Osteocyte (in vitro differentiated cells): Measurements from ENCODE around the gene ZNF273. TPM values are rescaled to one million over a fixed set of nuclear protein-coding genes. Genes with fewer than 3 reads are reported as not detected.
"Not testable (repeated sequence)": the region's sequence is repeated elsewhere in the genome, so short reads cannot be mapped to it uniquely, and the experiment has no call there.

Source experiments
- DNase-seq: peaks from one replicate; pipeline ENCODE4 v3.0.0; 2021; ENCODE audit warnings: mixed read lengths; ENCODE audit not compliant: unreplicated experiment; ENCODE audit errors: extremely low spot score
- H3K27ac Mint-ChIP-seq: one replicate; pipeline ENCODE4 v1.8.0; 2021; ENCODE audit warnings: mild to moderate bottlenecking, mixed read lengths; ENCODE audit not compliant: unreplicated experiment
- H3K27me3 Mint-ChIP-seq: one replicate; pipeline ENCODE4 v1.8.0; 2021; ENCODE audit warnings: mixed read lengths; ENCODE audit not compliant: unreplicated experiment
- H3K36me3 Mint-ChIP-seq: one replicate; pipeline ENCODE4 v1.8.0; 2021; ENCODE audit warnings: mixed read lengths; ENCODE audit not compliant: unreplicated experiment
- H3K4me1 Mint-ChIP-seq: one replicate; pipeline ENCODE4 v1.8.0; 2021; ENCODE audit warnings: mixed read lengths; ENCODE audit not compliant: unreplicated experiment
- H3K4me3 Mint-ChIP-seq: one replicate; pipeline ENCODE4 v1.8.0; 2021; ENCODE audit warnings: mild to moderate bottlenecking, moderate library complexity, mixed read lengths; ENCODE audit not compliant: unreplicated experiment
- H3K9me3 Mint-ChIP-seq: one replicate; pipeline ENCODE4 v1.8.0; 2021; ENCODE audit warnings: mixed read lengths; ENCODE audit not compliant: unreplicated experiment
- CTCF ChIP-seq: fragments of 200-600 bp; sonication (generic); IDR thresholded peaks from 2 replicates; pipeline ENCODE4 v1.5.0; 2021; ENCODE audit warnings: antibody characterized with exemption, mild to moderate bottlenecking, moderate library complexity
- total RNA-seq: library from RNA; stranded (reverse); gene quantifications from 2 replicates; pipeline ENCODE4 v1.2.1, GENCODE V29; 2021

ZNF273 gene
- total RNA-seq, 1 donor from 2014 or later, result 1.8 TPM

GRCh38 chr7:64947252-64948000, 44.4 kb downstream of the ZNF273 start:
- Mint-ChIP-seq H3K36me3 (no peaks in the 10 kb centered on the region), H3K27me3 (peaks cover 40% of the 10 kb centered on the region), H3K4me1 (peaks cover 7% of the 10 kb centered on the region), H3K4me3 (peak overlapping the region; percentile 38), H3K27ac (no peak overlapping the region), H3K9me3 (no peaks in the 10 kb centered on the region)
- DNase-seq, result no peak
- TF ChIP-seq CTCF, result no peak

- not testable (repeated sequence) for DNase-seq, H3K27ac Mint-ChIP-seq, H3K4me1 Mint-ChIP-seq, H3K9me3 Mint-ChIP-seq, H3K36me3 Mint-ChIP-seq, H3K4me3 Mint-ChIP-seq
- peaks cover 40% of the 10 kb centered on the region for H3K27me3 Mint-ChIP-seq
These were observed 45.7 kb downstream of the ZNF273 start for GRCh38 chr7:64948774-64949173.

- not testable (repeated sequence) for H3K27ac Mint-ChIP-seq
These were observed 47.6 kb downstream of the ZNF273 start for GRCh38 chr7:64950673-64951072.

GRCh38 chr7:64951250-64951848, 48.3 kb downstream of the ZNF273 start:
- peaks cover 3% of the 10 kb centered on the region for H3K9me3 Mint-ChIP-seq

More at GRCh38 chr7:64950673-64951072, 47.6 kb downstream of the ZNF273 start:
- H3K4me3 Mint-ChIP-seq, H3K4me1 Mint-ChIP-seq, H3K9me3 Mint-ChIP-seq, DNase-seq, H3K36me3 Mint-ChIP-seq: not testable (repeated sequence)
- peaks cover 36% of the 10 kb centered on the region for H3K27me3 Mint-ChIP-seq

GRCh38 chr7:64959072-64959747, 56.1 kb downstream of the ZNF273 start:
- no peaks in the 10 kb centered on the region for H3K27me3 Mint-ChIP-seq
- H3K4me3 Mint-ChIP-seq, result no peak overlapping the region
- no peak overlapping the region for H3K27ac Mint-ChIP-seq
- DNase-seq, result no peak
- H3K36me3 Mint-ChIP-seq, result no peaks in the 10 kb centered on the region
- no peak for TF ChIP-seq CTCF
- H3K4me1 Mint-ChIP-seq, result no peaks in the 10 kb centered on the region
- peaks cover 30% of the 10 kb centered on the region for H3K9me3 Mint-ChIP-seq

More at GRCh38 chr7:64951250-64951848, 48.3 kb downstream of the ZNF273 start:
- peaks cover 7% of the 10 kb centered on the region for H3K4me1 Mint-ChIP-seq
- no peak overlapping the region for H3K27ac Mint-ChIP-seq
- no peak for DNase-seq
- H3K4me3 Mint-ChIP-seq, result no peak overlapping the region
- H3K27me3 Mint-ChIP-seq, result peaks cover 29% of the 10 kb centered on the region
- no peaks in the 10 kb centered on the region for H3K36me3 Mint-ChIP-seq
- TF ChIP-seq CTCF, result peak; percentile 77

- no peak for DNase-seq
- peaks cover 37% of the 10 kb centered on the region for H3K9me3 Mint-ChIP-seq
These were observed 62.5 kb downstream of the ZNF273 start for GRCh38 chr7:64965594-64965993.

More at GRCh38 chr7:64965594-64965993, 62.5 kb downstream of the ZNF273 start:
- Mint-ChIP-seq H3K4me3 (no peak overlapping the region), H3K27ac (no peak overlapping the region), H3K27me3 (no peaks in the 10 kb centered on the region), H3K36me3 (no peaks in the 10 kb centered on the region), H3K4me1 (no peaks in the 10 kb centered on the region)
- no peak for TF ChIP-seq CTCF
